HEK293 (cell line): ENCODE measurements around the gene MESD.

Experiments
- EGR2 ChIP-seq: fragments of 450-650 bp; formaldehyde crosslinking; IDR thresholded peaks from 2 replicates; pipeline ENCODE4 v1.5.1; 2016; ENCODE audit warnings: low read depth, missing biosample characterization, missing genetic modification characterization
- GLI4 ChIP-seq: fragments of 450-650 bp; formaldehyde crosslinking; IDR thresholded peaks from 2 replicates; pipeline ENCODE4 v1.5.1; 2016; ENCODE audit warnings: missing biosample characterization, missing genetic modification characterization
- GLIS2 ChIP-seq: fragments of 450-650 bp; formaldehyde crosslinking; IDR thresholded peaks from 2 replicates; pipeline ENCODE4 v1.5.1; 2016; ENCODE audit warnings: missing biosample characterization, missing genetic modification characterization
- HOXA7 ChIP-seq: sonication (generic); formaldehyde crosslinking; IDR thresholded peaks from 2 replicates; pipeline ENCODE4 v1.8.1; 2022; ENCODE audit warnings: missing genetic modification reagents, borderline replicate concordance
- MZF1 ChIP-seq: fragments of 450-650 bp; formaldehyde crosslinking; IDR thresholded peaks from 2 replicates; pipeline ENCODE4 v1.5.1; 2017; ENCODE audit warnings: missing biosample characterization, missing genetic modification characterization, borderline replicate concordance
- PRDM6 ChIP-seq: fragments of 450-650 bp; formaldehyde crosslinking; IDR thresholded peaks from 2 replicates; pipeline ENCODE4 v1.5.1; 2017; ENCODE audit warnings: missing biosample characterization, missing genetic modification characterization
- YY2 ChIP-seq: fragments of 450-650 bp; formaldehyde crosslinking; IDR thresholded peaks from 2 replicates; pipeline ENCODE4 v1.5.1; 2016; ENCODE audit warnings: missing biosample characterization, missing genetic modification characterization
- ZBTB17 ChIP-seq: fragments of 450-650 bp; formaldehyde crosslinking; IDR thresholded peaks from 2 replicates; pipeline ENCODE4 v1.5.1; 2016; ENCODE audit warnings: missing biosample characterization, missing genetic modification characterization
- ZBTB44 ChIP-seq: fragments of 450-650 bp; IDR thresholded peaks from 2 replicates; pipeline ENCODE4 v1.5.1; 2018; ENCODE audit warnings: missing biosample characterization, mild to moderate bottlenecking, missing genetic modification characterization
- ZBTB7A ChIP-seq: fragments of 450-650 bp; formaldehyde crosslinking; IDR thresholded peaks from 2 replicates; pipeline ENCODE4 v1.5.1; 2016; ENCODE audit warnings: low read depth, missing biosample characterization, missing genetic modification characterization
- ZFP41 ChIP-seq: fragments of 450-650 bp; formaldehyde crosslinking; IDR thresholded peaks from 2 replicates; pipeline ENCODE4 v1.5.1; 2016; ENCODE audit warnings: missing biosample characterization, missing genetic modification characterization, borderline replicate concordance
- ZFP69B ChIP-seq: fragments of 450-650 bp; formaldehyde crosslinking; IDR thresholded peaks from 2 replicates; pipeline ENCODE4 v1.5.1; 2016; ENCODE audit warnings: missing biosample characterization, missing genetic modification characterization
- ZNF140 ChIP-seq: fragments of 450-650 bp; formaldehyde crosslinking; IDR thresholded peaks from 2 replicates; pipeline ENCODE4 v1.5.1; 2016; ENCODE audit warnings: missing biosample characterization, missing genetic modification characterization
- ZNF146 ChIP-seq: fragments of 450-650 bp; formaldehyde crosslinking; IDR thresholded peaks from 2 replicates; pipeline ENCODE4 v1.5.1; 2016; ENCODE audit warnings: missing biosample characterization, missing genetic modification characterization
- ZNF157 ChIP-seq: fragments of 450-650 bp; formaldehyde crosslinking; IDR thresholded peaks from 2 replicates; pipeline ENCODE4 v1.5.1; 2016; ENCODE audit warnings: missing biosample characterization, missing genetic modification characterization
- ZNF175 ChIP-seq: fragments of 450-650 bp; formaldehyde crosslinking; IDR thresholded peaks from 2 replicates; pipeline ENCODE4 v1.5.1; 2016; ENCODE audit warnings: missing biosample characterization, missing genetic modification characterization
- ZNF221 ChIP-seq: fragments of 450-650 bp; formaldehyde crosslinking; IDR thresholded peaks from 2 replicates; pipeline ENCODE4 v1.5.1; 2017; ENCODE audit warnings: missing biosample characterization, missing genetic modification characterization, borderline replicate concordance
- ZNF354C ChIP-seq: fragments of 450-650 bp; formaldehyde crosslinking; IDR thresholded peaks from 2 replicates; pipeline ENCODE4 v1.5.1; 2016; ENCODE audit warnings: missing biosample characterization, missing genetic modification characterization, low read depth, borderline replicate concordance
- ZNF37A ChIP-seq: fragments of 450-650 bp; IDR thresholded peaks from 2 replicates; pipeline ENCODE4 v1.5.1; 2018; ENCODE audit warnings: missing biosample characterization, missing genetic modification characterization
- ZNF423 ChIP-seq: fragments of 450-650 bp; formaldehyde crosslinking; IDR thresholded peaks from 2 replicates; pipeline ENCODE4 v1.5.1; 2016; ENCODE audit warnings: missing biosample characterization, missing genetic modification characterization
- ZNF548 ChIP-seq: fragments of 450-650 bp; formaldehyde crosslinking; IDR thresholded peaks from 2 replicates; pipeline ENCODE4 v1.5.1; 2016; ENCODE audit warnings: missing biosample characterization, missing genetic modification characterization
- ZNF549 ChIP-seq: fragments of 450-650 bp; IDR thresholded peaks from 2 replicates; pipeline ENCODE4 v1.5.1; 2018; ENCODE audit warnings: missing biosample characterization, missing genetic modification characterization, mild to moderate bottlenecking, inconsistent platforms, moderate library complexity
- ZNF558 ChIP-seq: fragments of 450-650 bp; formaldehyde crosslinking; IDR thresholded peaks from 2 replicates; pipeline ENCODE4 v1.5.1; 2016; ENCODE audit warnings: missing biosample characterization, missing genetic modification characterization
- ZNF596 ChIP-seq: fragments of 450-650 bp; IDR thresholded peaks from 2 replicates; pipeline ENCODE4 v1.5.0; 2018; ENCODE audit warnings: missing biosample characterization, mild to moderate bottlenecking, missing genetic modification characterization, moderate library complexity
- ZNF610 ChIP-seq: fragments of 450-650 bp; formaldehyde crosslinking; IDR thresholded peaks from 2 replicates; pipeline ENCODE4 v1.5.1; 2016; ENCODE audit warnings: missing biosample characterization, missing genetic modification characterization, borderline replicate concordance
- ZNF629 ChIP-seq: fragments of 450-650 bp; formaldehyde crosslinking; IDR thresholded peaks from 2 replicates; pipeline ENCODE4 v1.5.1; 2017; ENCODE audit warnings: missing biosample characterization, missing genetic modification characterization
- ZNF658 ChIP-seq: fragments of 450-650 bp; formaldehyde crosslinking; IDR thresholded peaks from 2 replicates; pipeline ENCODE4; 2016; ENCODE audit warnings: missing biosample characterization, missing genetic modification characterization
- ZNF664 ChIP-seq: fragments of 450-650 bp; formaldehyde crosslinking; IDR thresholded peaks from 2 replicates; pipeline ENCODE4 v1.5.1; 2016; ENCODE audit warnings: missing biosample characterization, missing genetic modification characterization
- ZNF677 ChIP-seq: fragments of 450-650 bp; IDR thresholded peaks from 2 replicates; pipeline ENCODE4 v1.5.0; 2018; ENCODE audit warnings: missing biosample characterization, mild to moderate bottlenecking, missing genetic modification characterization, moderate library complexity
- ZNF791 ChIP-seq: fragments of 450-650 bp; formaldehyde crosslinking; IDR thresholded peaks from 2 replicates; pipeline ENCODE4 v1.5.1; 2016; ENCODE audit warnings: missing biosample characterization, missing genetic modification characterization
- TF ChIP-seq, protein P1 (sequence below): fragments of 450-650 bp; formaldehyde crosslinking; IDR thresholded peaks from 2 replicates; pipeline ENCODE4 v1.5.1; 2016; ENCODE audit warnings: missing biosample characterization, missing genetic modification characterization
- TF ChIP-seq, protein P2 (sequence below): fragments of 450-650 bp; formaldehyde crosslinking; IDR thresholded peaks from 2 replicates; pipeline ENCODE4 v1.5.1; 2016; ENCODE audit warnings: missing biosample characterization, missing genetic modification characterization, borderline replicate concordance

Gene MESD

DNA sequence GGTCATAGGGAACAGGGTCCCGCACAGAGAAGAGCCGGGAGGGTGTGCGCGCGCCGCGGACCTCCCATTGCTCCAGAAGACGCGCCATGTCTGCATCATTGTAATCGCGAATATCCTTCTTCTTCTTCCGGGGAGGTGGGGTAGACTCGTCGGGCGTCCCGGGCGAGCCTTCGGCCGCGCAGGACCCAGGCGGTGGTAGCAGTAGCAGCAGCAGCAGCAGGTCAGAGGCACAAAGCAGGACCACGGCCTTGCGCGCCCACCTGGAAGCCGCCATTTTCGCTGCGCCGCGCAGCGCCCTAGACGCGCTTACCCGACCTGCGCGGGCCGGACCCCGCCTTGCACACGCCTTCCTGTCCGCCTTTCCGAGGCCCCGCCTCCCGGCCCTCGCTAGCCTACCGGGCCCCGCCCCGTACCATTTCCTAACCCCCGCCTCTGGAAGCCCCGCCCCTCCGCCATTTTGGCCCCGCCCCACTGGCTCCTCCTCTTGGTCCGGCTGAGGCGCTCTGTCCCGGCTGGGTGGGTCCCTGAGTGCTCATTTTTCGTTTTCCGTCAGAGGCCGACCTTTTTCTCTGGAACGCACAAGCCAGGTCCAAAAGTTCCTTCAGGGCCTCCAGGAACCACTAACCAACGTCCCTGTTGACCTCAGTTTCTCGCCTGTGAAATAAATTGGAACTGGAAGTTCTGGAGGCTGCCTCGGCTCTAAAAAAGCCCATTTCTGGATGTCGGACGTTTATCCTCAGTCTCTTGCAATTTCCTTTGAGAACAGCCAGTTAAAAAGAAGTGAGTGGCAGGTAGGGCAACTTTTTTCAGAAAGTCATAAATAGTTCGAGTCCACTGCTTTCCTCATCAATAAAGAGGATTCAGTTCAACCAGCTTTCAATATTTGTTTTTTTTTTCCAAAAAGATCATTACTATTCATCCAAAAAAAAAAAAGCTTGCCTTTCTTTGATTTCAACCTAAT lies at the start of gene MESD (continued):
- TF ChIP-seq, protein P1, sequence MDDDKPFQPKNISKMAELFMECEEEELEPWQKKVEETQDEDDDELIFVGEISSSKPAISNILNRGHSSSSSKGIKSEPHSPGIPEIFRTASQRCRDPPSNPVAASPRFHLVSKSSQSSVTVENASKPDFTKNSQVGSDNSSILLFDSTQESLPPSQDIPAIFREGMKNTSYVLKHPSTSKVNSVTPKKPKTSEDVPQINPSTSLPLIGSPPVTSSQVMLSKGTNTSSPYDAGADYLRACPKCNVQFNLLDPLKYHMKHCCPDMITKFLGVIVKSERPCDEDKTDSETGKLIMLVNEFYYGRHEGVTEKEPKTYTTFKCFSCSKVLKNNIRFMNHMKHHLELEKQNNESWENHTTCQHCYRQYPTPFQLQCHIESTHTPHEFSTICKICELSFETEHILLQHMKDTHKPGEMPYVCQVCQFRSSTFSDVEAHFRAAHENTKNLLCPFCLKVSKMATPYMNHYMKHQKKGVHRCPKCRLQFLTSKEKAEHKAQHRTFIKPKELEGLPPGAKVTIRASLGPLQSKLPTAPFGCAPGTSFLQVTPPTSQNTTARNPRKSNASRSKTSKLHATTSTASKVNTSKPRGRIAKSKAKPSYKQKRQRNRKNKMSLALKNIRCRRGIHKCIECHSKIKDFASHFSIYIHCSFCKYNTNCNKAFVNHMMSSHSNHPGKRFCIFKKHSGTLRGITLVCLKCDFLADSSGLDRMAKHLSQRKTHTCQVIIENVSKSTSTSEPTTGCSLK (tag by site-specific recombination), result no peak
- TF ChIP-seq GLI4 (tag by site-specific recombination), result peak; percentile 100
- TF ChIP-seq PRDM6 (tag by site-specific recombination), result no peak
- peak; percentile 64; the same call in 1 of the 2 replicates for TF ChIP-seq ZNF629
- TF ChIP-seq ZNF221 (tag by site-specific recombination), result no peak
- TF ChIP-seq ZNF664 (tag by site-specific recombination), result no peak
- TF ChIP-seq ZNF549 (tag by site-specific recombination), result no peak
- no peak for TF ChIP-seq HOXA7
- TF ChIP-seq ZNF658 (tag by site-specific recombination), result no peak
- TF ChIP-seq ZBTB17 (tag by site-specific recombination), result no peak
- no peak for TF ChIP-seq ZNF37A (tag by site-specific recombination)
- TF ChIP-seq MZF1 (tag by site-specific recombination), result no peak
- no peak for TF ChIP-seq ZNF791 (tag by site-specific recombination)
- TF ChIP-seq ZFP41 (tag by site-specific recombination), result no peak
- TF ChIP-seq ZNF548 (tag by site-specific recombination), result 0 out of 2 replicates have a peak, but pooled peaks have one; percentile 15
- TF ChIP-seq GLIS2 (tag by site-specific recombination), result peak; percentile 66; the same call in 1 of the 2 replicates
- peak; percentile 98 for TF ChIP-seq YY2 (tag by site-specific recombination)
- TF ChIP-seq ZNF146 (tag by site-specific recombination), result peak; percentile 39
- peak; percentile 86 for TF ChIP-seq ZBTB7A (tag by site-specific recombination)
- no peak for TF ChIP-seq ZNF157
- no peak for TF ChIP-seq ZNF140
- no peak for TF ChIP-seq ZNF677
- TF ChIP-seq EGR2, result peak; percentile 78
- no peak for TF ChIP-seq ZNF175
- TF ChIP-seq ZNF423 (tag by site-specific recombination), result no peak
- TF ChIP-seq ZNF558 (tag by site-specific recombination), result no peak
- TF ChIP-seq, protein P2, sequence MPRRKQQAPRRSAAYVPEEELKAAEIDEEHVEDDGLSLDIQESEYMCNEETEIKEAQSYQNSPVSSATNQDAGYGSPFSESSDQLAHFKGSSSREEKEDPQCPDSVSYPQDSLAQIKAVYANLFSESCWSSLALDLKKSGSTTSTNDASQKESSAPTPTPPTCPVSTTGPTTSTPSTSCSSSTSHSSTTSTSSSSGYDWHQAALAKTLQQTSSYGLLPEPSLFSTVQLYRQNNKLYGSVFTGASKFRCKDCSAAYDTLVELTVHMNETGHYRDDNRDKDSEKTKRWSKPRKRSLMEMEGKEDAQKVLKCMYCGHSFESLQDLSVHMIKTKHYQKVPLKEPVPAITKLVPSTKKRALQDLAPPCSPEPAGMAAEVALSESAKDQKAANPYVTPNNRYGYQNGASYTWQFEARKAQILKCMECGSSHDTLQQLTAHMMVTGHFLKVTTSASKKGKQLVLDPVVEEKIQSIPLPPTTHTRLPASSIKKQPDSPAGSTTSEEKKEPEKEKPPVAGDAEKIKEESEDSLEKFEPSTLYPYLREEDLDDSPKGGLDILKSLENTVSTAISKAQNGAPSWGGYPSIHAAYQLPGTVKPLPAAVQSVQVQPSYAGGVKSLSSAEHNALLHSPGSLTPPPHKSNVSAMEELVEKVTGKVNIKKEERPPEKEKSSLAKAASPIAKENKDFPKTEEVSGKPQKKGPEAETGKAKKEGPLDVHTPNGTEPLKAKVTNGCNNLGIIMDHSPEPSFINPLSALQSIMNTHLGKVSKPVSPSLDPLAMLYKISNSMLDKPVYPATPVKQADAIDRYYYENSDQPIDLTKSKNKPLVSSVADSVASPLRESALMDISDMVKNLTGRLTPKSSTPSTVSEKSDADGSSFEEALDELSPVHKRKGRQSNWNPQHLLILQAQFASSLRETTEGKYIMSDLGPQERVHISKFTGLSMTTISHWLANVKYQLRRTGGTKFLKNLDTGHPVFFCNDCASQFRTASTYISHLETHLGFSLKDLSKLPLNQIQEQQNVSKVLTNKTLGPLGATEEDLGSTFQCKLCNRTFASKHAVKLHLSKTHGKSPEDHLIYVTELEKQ (tag by site-specific recombination), result no peak
- no peak for TF ChIP-seq ZBTB44 (tag by site-specific recombination)
- no peak; the same call in 1 of the 2 replicates for TF ChIP-seq ZNF610 (tag by site-specific recombination)
- peak; percentile 89 for TF ChIP-seq ZFP69B (tag by site-specific recombination)
- no peak for TF ChIP-seq ZNF596
- no peak for TF ChIP-seq ZNF354C (tag by site-specific recombination)
